NK-92 (cell line): ENCODE results near the gene APOO.
"Not testable (repeated sequence)": the region's sequence is repeated elsewhere in the genome, so short reads cannot be mapped to it uniquely, and the experiment has no call there.

ENCODE experiments used
- DNase-seq: peaks from one replicate; lab custom pipeline; 2025; ENCODE audit not compliant: unreplicated experiment; lab: John Stamatoyannopoulos, UW

The APOO gene

DNA sequence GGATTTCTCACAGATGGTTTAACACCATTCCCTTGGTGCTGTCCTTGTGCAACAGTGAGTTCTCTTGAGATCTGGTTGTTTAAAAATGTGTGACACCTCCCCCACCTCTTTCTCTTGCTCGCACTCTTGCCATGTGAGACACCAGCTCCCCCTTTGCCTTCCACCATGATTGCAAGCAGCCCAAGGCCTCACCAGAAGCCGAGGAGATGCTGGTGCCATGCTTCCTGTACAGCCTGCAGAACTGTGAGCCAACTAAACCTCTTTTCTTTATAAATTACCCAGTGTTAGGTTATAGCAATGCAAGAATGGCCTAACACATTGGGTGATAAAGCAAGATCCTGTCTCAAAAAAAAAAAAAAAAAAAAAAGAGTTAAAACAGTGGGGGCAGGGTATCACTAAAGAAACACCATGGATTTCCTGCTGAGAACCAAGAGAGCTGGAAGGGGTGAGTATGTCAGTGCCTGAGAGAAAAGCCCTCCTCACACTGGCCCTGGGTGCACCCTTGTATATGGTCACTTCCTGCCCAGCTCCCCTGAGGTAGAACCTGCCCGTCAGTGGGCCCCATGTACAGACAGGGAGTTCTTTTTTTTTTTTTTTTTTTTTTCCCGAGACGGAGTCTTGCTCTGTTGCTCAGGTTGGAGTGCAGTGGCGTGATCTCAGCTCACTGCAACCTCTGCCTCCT, 46.4 kb downstream of the APOO start:
- no peak for DNase-seq

DNA sequence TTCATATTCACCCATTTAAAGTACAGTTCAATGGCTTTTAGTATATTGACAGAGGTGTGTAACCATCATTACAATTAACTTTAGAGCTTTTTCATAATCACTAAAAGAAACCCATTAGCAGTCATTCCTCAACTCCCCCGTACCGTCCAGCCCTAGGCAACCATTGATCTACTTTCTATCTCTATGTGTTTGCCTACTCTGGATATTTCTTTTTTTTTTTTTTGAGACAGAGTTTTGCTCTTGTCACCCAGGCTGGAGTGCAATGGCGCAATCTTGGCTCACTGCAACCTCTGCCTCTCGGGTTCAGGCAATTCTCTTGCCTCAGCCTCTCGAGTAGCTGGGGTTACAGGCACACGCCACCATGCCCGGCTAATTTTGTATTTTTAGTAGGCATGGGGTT, 48.5 kb downstream of the APOO start:
- DNase-seq: not testable (repeated sequence)

DNA sequence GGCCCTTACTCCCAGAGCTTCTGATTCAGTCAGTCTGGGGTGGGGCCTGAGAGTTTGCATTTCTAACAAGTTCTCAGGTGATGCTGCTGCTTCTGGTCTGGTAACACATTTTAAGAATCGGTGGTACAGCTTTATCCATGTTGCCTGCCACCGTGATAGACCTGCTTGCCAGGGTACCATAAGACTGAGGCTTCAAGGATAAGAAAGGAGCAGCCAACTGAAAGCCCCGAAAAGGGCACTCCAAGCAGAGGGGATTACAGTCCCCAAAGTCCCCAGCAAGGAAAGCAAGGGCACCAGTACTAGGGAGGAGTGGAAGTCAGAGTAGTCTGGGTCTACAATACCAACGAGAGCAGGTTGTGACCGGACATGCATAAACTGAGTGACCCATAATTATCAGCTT, 49.8 kb downstream of the APOO start:
- no peak for DNase-seq

DNA sequence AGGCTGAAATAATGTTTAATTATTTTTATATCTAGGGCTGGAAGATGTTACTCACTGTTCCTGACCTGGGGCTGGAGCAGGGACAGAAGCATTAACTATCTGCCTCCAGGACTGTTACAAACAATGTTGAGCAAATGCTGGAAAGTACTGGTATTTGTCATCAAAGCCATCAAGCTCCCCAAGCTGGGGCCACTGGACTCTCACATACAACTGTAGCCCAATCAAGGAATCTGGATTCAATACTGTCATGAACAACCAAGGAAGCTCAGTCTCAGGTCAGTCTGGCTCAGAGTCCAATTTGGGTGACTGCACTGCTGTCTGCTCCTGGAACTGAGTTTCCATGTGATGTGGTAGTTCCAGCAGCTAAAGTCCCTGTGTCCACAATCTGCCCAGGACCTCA, 50.4 kb downstream of the APOO start:
- no peak for DNase-seq

DNA sequence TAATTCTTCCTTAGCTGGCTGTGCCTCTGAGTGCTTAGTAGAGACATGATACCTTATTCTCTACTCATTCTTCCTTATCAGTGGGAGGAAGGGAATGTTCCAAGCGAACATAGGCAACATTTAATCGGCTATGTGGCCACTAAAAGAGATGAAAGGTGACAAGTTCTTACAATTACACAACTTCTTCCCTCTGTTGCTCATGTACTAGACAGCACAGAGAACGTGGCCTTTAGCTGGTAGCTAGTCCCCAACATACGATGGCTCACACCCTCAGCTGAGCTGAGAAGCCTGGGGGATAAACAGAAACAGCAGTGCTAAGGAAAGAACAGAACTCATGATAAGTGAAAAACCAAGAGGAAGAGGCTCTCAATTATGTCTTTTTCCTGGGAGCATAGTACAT, 52.2 kb downstream of the APOO start:
- no peak for DNase-seq

DNA sequence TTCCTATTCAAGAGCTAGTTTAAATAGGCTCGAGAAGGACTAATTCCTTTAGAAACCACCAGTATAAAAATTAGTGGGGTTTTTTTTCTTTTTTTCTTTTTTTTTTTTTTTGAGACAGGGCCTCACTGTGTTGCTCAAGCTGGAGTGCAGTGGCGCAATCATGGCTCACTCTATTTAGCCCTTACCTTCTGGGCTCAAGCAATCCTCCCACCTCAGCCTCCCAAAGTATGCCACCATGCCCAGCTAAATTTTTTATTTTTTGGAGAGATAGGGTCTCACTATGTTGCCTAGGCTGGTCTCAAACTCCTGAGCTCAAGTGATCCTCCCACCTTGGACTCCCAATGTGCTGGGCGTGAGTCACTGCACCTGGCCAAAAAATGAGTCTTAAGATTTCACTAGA, 52.8 kb downstream of the APOO start:
- DNase-seq: no peak

DNA sequence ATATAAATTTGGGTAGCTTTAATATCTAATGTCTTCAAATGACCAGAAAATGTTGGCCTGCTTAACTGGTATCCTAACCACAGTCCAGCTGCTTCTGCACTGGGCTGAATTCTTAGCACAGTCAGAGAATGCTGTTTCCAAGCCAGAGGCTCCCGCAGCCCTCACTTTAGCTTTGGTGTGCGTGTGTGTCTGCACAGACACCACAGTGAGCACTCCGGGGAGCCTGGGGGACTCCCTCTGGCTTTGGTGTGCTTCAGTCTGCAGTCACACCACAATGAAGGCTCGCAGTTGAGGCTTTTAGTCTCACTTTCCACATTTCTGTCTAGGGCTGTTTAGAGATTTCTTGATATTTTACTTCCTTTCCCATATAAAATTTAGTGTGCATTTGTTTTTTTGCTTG, 53.6 kb downstream of the APOO start:
- DNase-seq: no peak

DNA sequence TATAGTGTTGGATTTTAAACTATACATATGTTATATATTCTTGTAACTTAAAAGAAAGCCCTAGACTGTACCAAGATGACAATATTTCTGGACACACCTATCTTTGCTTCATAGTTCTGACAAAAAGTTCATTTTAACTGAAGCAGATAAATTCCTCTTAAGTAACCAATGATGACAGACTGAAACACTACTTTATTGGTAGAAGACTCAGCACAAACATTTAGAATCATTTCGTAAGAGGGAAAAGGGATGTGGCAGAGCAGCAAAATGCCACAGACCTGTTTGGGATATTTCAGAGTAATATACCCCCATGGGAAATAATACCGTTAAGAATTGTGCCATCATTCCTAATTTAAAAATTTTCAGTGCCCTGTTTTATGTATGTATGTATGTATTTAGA, 56.2 kb downstream of the APOO start:
- DNase-seq: no peak

DNA sequence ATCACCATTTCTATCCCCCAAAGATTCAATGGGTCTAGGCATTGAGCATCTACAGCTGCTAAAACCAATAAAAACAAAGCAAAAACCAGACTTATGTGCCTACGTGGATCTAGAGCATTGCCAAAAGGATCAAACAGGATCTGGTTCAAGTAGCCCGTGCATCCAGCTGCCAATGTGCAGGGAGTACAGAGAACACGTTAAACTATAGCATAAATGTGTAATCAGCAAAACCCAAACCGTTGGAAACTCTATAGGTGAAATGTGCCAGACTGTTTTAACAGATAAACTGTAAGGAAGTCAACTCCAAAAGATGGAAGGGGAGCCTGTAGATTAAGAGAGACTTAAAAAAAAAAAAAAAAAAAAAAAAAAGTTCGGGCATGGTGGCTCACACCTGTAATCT, 58.5 kb downstream of the APOO start:
- no peak for DNase-seq

DNA sequence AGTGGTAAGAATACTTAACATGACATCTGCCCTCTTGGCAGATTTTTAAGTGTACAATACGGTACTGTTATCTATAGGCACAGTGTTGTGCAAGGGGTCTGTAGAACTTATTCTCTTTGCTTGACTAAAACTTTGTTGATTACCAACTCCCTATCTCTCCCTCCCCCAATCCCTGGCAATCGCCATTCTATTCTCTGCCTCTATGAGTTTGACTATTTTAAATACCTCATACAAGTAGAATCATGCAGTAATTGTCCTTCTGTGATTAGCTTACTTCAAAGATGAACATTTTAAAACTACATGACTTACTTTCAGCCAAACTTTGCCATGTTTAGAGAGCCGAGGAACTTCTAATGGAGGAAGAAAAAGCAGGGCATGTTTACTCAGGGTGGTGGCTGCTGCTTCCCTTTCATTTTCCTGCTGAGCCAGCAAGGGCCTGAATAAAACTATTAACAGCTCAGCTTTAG, 62.4 kb downstream of the APOO start:
- no peak for DNase-seq

DNA sequence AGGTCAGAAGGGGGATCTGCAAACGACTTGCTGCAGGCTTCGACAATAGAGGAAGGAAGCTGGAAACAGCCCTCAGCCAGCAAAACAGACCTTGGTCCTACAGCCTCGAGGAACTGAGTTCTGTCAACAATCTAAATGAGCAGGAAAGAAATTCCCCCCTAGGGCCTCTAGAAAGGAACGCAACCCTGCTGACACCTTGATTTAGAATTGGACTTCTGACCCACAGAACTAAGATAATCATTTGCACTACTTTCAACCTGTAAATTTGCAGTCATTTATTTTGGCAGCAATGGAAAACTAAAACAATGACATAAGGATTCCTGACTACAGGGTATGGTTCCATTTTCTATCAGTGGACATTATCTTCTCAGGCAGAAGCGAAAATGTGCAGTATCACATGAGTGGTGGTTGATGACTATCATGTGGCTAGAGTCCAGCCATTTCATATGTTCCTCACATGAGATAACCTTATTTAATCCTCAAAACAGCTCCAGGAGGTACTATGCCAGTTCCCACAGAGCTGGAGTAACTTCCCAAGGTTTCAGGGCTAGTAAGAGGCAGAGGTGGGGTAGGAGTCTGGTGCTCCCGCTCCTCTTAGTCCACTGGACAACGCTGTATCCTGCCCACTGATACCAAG, 63.1 kb downstream of the APOO start:
- no peak for DNase-seq

DNA sequence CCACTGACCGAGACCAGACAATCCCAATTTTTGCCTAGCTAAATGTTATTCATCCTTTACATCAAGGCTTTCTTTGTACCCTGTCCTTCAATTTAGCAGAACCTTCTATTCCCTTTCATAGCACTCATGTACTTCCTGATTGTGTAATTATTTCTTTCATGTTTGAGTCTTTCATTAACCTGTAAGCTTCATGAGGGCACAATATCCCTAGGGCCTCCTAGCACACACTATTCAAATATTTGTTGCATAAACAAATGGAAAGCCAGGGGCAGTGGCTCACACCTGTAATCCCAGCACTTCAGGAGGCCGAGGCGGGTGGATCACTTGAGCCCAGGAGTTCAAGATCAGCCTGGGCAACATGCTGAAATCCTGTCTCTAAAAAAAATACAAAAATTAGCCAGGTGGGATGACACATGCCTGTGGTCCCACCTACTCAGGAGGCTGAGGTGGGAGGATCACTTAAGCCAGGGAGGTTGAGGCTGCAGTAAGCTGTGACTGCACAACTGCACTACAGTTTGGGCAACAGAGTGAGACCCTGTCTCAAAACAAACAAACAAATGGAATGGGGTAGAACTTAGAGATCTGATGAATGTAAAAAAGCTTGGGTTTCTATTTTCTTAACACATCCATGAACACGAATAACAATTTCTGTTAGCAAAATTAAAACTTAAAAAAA, 65.8 kb downstream of the APOO start:
- DNase-seq: no peak

DNA sequence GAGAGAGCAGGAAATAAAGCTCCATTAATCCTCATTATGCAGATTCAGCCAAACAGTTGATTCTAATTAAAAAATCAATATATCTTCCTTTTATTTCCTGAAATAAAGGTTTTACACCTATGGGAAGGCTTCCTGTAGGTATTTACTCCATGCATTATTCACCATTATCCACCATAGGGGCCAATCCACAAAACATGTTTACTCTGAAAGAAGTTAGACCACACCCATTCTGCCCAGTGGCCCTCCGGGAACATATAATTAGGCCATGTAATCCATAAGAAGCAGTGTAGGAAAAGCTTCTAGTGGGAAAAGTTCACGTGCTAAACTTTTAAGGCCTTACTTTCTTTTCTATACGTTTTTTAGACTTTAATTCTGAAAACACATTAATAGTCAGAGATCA, 67.1 kb downstream of the APOO start:
- no peak for DNase-seq

DNA sequence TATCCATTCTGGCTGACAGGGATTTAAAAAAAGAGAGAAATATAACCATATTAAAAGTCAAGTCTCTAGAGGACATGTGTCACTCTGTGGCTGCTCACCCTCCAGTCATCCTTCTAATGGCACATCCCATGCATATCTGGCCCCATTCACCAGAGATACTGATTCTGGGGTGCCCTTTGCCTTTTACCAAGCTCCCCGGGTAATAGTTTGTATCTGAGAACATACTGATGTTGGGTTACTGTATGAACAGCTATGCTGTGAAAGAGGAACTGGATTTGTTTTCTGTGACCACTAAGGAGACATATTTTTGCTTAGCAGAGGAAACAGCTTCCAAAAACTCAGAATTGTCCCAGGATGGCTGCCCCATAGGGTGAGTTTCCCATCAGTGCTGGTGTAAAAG, 68.8 kb downstream of the APOO start:
- DNase-seq: no peak

DNA sequence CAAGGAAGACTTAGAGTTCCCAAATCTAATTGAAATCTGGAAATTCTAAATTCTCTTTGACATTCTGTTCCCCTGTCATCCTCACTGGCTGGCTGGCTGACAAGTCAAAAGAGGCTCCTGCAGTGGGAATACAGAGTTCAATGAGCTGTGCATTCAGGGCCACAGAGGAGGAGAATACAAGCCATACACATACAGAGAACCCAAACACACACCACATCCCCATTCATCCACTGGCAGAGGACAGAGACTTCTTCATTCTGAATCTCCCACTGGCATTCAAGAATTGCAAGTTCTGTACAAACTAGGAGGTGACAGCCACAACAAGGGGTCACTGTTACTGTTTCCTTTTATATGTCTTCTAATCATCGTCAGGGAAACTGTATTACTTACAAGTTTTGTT, 75.0 kb downstream of the APOO start:
- DNase-seq: no peak

DNA sequence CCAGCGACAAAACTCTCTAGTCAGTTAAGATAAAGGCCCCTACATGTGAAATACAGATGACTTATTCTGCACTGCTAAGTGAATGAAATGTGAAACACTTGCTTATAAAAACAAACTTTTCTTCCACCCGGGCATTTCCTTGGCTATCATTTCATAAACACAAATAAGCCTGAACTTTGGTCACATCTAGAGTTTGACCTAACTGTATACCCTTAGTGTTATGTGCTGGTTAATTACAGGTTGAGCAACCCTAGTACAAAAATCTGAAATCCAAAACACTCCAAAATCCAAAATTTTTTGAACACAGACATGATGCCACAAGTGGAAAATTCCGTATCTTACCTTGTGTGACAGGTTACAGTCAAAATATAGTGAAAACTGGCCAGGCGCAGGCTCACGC, 78.9 kb downstream of the APOO start:
- DNase-seq: no peak

DNA sequence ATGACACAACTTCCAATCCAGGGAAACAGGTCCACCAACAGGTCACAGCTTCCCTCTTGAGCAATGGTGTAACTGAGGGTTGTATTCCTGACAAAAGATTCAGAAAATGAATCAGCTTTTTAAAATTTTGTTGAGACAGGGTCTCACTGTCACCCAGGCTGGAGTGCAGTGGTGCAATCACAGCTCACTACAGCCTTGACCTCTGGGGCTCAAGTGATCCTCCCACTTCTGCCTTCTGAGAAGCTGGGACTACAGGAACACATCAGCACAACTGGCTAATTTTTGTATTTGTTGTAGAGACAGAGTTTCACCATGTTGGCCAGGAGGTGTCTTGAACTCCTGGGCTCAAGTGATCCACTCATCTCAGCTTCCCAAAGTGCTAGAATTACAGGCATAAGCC, 81.1 kb downstream of the APOO start:
- no peak for DNase-seq

DNA sequence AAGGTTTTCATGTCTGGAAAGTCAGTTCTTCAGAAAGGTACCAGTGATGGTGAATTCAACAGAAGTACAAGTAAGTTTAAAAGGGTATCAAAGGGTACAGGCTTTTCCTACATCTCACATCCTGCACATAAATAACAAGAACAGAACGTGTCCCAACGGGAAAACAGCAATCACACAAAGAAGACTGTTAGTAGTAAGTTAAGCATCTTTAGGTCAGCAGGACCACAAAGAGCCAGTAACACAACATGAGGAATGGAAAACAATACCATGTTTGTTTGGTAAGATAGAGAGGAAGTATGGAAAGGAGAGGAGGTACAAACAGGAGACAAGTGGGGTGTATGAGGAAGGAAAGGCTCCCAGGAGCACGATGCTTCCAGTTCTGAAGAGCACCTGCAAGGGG, 81.5 kb downstream of the APOO start:
- DNase-seq: no peak

DNA sequence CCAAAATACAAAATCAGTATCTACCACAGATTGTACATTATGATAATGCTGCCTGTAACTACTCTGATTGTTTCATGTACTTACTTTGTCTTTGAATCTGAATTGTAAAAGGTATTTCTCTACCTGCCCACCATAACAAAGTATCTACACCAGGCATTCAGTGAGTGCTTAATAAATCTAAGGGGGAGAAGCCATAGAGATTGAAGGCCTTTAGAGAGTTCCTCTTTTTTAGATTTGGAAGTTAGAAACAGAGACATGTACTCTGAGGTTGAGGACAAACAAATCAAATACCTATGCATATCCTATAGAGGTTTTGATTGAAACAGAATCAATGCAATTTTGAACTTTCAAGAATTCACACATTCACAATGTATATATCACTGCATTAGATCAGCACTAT, 82.1 kb downstream of the APOO start:
- DNase-seq: no peak

DNA sequence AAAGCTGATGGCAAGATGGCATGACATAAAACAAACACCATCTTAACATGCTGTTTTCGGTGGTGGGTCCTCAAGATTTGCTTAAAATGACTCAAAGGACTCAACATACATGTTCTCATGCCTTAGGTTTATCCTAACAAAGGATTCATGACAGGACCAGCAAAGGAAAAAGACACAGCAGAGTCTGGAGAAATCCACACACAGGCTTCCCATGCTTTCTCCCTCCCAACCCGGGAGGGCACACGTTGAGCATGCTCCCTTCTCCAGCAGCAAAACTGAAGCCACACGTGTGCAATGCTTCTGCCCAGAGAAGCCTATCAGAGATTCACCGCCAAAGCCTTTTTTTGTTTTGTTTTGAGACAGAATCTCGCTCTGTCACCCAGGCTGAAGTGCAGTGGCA, 84.9 kb downstream of the APOO start:
- DNase-seq: no peak

DNA sequence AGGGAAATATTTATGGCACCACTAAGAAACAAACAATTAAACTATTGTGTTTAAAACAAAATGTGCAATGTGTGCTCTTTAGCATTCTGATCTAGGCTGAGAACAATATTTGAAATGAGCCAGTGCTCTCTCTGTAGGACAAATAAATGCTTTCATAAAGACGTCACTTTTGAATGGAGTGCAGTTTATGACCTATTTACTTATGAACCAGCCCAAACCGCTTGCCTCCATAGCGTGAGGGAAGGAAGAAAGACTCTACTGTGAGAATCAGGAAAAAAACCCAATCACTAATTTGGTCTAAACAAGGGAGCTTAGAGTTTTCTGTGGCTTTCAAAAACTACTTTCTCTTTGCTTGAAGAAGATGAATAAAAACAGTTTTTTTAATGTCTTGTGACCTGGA, 85.3 kb downstream of the APOO start:
- no peak for DNase-seq

DNA sequence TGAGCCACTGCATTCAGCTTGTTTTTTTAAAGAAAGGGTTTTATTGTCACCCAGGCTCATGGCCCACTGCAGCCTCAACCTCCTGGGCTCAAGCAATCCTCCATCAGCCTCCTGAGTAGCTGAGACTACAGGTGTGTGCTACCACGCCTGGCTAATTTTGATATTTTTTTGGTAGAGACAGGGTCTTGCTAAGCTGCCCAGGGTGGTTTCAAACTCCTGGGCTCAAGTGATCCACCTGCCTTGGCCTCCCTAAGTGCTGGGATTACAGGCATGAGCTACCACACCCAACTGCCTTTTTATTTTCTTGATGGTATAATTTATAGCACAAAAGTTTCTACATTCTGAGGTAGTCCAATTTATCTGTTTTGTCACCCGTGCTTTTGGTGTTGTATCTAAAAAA, 85.9 kb downstream of the APOO start:
- DNase-seq: no peak
